GM12873 (cell line): ENCODE data around the gene PPP2R5E.

Source experiments
- CTCF ChIP-seq: IDR thresholded peaks from 2 replicates; pipeline ENCODE4 v1.5.1; 2012; ENCODE audit warnings: low read depth, mild to moderate bottlenecking, moderate library complexity, low read length, control low read depth; ENCODE audit not compliant: insufficient read depth; ENCODE audit errors: missing control alignments

The PPP2R5E gene

GRCh38 chr14:63543000-63543825 lies at the start of gene PPP2R5E:
Gene PPP2R5E (minus strand): TSS chr14:63543377. CDS start chr14:63539685, 3,692 bp downstream.
- no peak for TF ChIP-seq CTCF

- TF ChIP-seq CTCF = no peak
Observed at GRCh38 chr14:63581491-63581890, 38.3 kb upstream of the PPP2R5E start.

GRCh38 chr14:63578300-63578699 lies 35.1 kb upstream of the PPP2R5E start:
- no peak for TF ChIP-seq CTCF

- TF ChIP-seq CTCF = no peak
Observed at GRCh38 chr14:63573581-63573980, 30.4 kb upstream of the PPP2R5E start.

- no peak for TF ChIP-seq CTCF
Observed at GRCh38 chr14:63565448-63565847, 22.3 kb upstream of the PPP2R5E start.

GRCh38 chr14:63564318-63564717 lies 21.1 kb upstream of the PPP2R5E start:
- TF ChIP-seq CTCF = no peak

- TF ChIP-seq CTCF = no peak
Observed at GRCh38 chr14:63563370-63564026, 20.3 kb upstream of the PPP2R5E start.
